Left ventricle myocardium inferior (tissue), 1 donor: Measurements from ENCODE around the gene TRDMT1. TPM values are rescaled to one million over a fixed set of nuclear protein-coding genes. Genes with fewer than 3 reads are reported as not detected.

Experiments
- DNase-seq: peaks from one replicate; pipeline ENCODE4 v3.0.0-alpha.2; 2020
- H3K27ac ChIP-seq: fragments of 200-600 bp; replicated peaks from 2 replicates; pipeline ENCODE4 v1.8.0; 2021
- H3K27me3 ChIP-seq: fragments of 200-600 bp; 2 replicates; pipeline ENCODE4 v1.8.0; 2021; ENCODE audit warnings: low read depth
- H3K36me3 ChIP-seq: fragments of 200-600 bp; 2 replicates; pipeline ENCODE4 v1.8.0; 2021
- H3K4me1 ChIP-seq: fragments of 200-600 bp; 2 replicates; pipeline ENCODE4 v1.8.0; 2021
- H3K4me3 ChIP-seq: fragments of 200-600 bp; 2 replicates; pipeline ENCODE4 v1.8.0; 2021; ENCODE audit warnings: mild to moderate bottlenecking, moderate library complexity
- H3K9me3 ChIP-seq: fragments of 200-600 bp; replicated peaks from 2 replicates; pipeline ENCODE4 v1.8.0; 2021
- CTCF ChIP-seq: fragments of 200-600 bp; IDR thresholded peaks from 2 replicates; pipeline ENCODE4 v1.8.0; 2021; ENCODE audit warnings: antibody characterized with exemption, mild to moderate bottlenecking, borderline replicate concordance
- intact Hi-C: fragments of 100-400 bp; cut with micrococcal nuclease; formaldehyde crosslinking; loops from one replicate; pipeline ENCODE4 v1.11.0; 2022
- total RNA-seq: library from RNA; stranded (reverse); fragmentation: NEBNext Ultra II Directional; extraction: Animal tissue kit (Norgen Biotek cat#: 25700); gene quantifications from one replicate; pipeline ENCODE4 v1.2.1, GENCODE V29; 2021
- donor health status: DM: no; HTN: yes; CAD: no; lungs with severe emphysema.

TRDMT1 gene
- total RNA-seq, 1 donor from 2014 or later, result 4.0 TPM

GRCh38 chr10:17161775-17162174 lies 39.7 kb downstream of the TRDMT1 start:
- intact Hi-C loops, result no loop called here
- no peak for DNase-seq
- Histone ChIP-seq H3K4me1 (no peaks in the 10 kb centered on the region), H3K36me3 (peaks cover 4% of the 10 kb centered on the region), H3K9me3 (no peaks in the 10 kb centered on the region), H3K4me3 (no peak overlapping the region), H3K27me3 (no peaks in the 10 kb centered on the region), H3K27ac (no peak overlapping the region)
- no peak for TF ChIP-seq CTCF

- intact Hi-C loops, result no loop called here
- no peak overlapping the region for H3K27ac ChIP-seq
- H3K9me3 ChIP-seq, result no peaks in the 10 kb centered on the region
- no peaks in the 10 kb centered on the region for H3K27me3 ChIP-seq
- H3K4me1 ChIP-seq, result no peaks in the 10 kb centered on the region
- DNase-seq, result no peak
- no peak overlapping the region for H3K4me3 ChIP-seq
- peaks cover 4% of the 10 kb centered on the region for H3K36me3 ChIP-seq
- no peak for TF ChIP-seq CTCF
These were observed 44.4 kb downstream of the TRDMT1 start for GRCh38 chr10:17157024-17157423.

GRCh38 chr10:17155826-17156225 lies 45.6 kb downstream of the TRDMT1 start:
- intact Hi-C loops, result no loop called here
- H3K27me3 ChIP-seq, result no peaks in the 10 kb centered on the region

GRCh38 chr10:17154116-17154515 lies 47.4 kb downstream of the TRDMT1 start:
- intact Hi-C loops, result no loop called here
- no peaks in the 10 kb centered on the region for H3K9me3 ChIP-seq
- no peak for TF ChIP-seq CTCF

More at GRCh38 chr10:17155826-17156225, 45.6 kb downstream of the TRDMT1 start:
- Histone ChIP-seq H3K27ac (no peak overlapping the region), H3K36me3 (no peaks in the 10 kb centered on the region), H3K4me1 (no peaks in the 10 kb centered on the region), H3K4me3 (no peak overlapping the region), H3K9me3 (no peaks in the 10 kb centered on the region)
- no peak for DNase-seq
- no peak for TF ChIP-seq CTCF

GRCh38 chr10:17153321-17153720 lies 48.2 kb downstream of the TRDMT1 start:
- no peak overlapping the region for H3K27ac ChIP-seq
- intact Hi-C loops, result no loop called here
- no peaks in the 10 kb centered on the region for H3K36me3 ChIP-seq
- H3K9me3 ChIP-seq, result no peaks in the 10 kb centered on the region
- H3K4me1 ChIP-seq, result no peaks in the 10 kb centered on the region
- H3K27me3 ChIP-seq, result no peaks in the 10 kb centered on the region
- TF ChIP-seq CTCF, result no peak
- H3K4me3 ChIP-seq, result no peak overlapping the region
- DNase-seq, result no peak

More at GRCh38 chr10:17154116-17154515, 47.4 kb downstream of the TRDMT1 start:
- Histone ChIP-seq H3K4me1 (no peaks in the 10 kb centered on the region), H3K27ac (no peak overlapping the region), H3K27me3 (no peaks in the 10 kb centered on the region), H3K4me3 (no peak overlapping the region), H3K36me3 (no peaks in the 10 kb centered on the region)
- DNase-seq, result no peak

- Histone ChIP-seq H3K27ac (no peak overlapping the region), H3K36me3 (peaks cover 3% of the 10 kb centered on the region), H3K27me3 (no peaks in the 10 kb centered on the region), H3K4me1 (no peaks in the 10 kb centered on the region), H3K4me3 (no peak overlapping the region), H3K9me3 (no peaks in the 10 kb centered on the region)
- DNase-seq, result no peak
- TF ChIP-seq CTCF, result no peak
- intact Hi-C loops, result no loop called here
These were observed 49.8 kb downstream of the TRDMT1 start for GRCh38 chr10:17151716-17152115.
